Lower leg skin (tissue), 4 donors: Measurements from ENCODE around the gene TTLL5. TPM values are rescaled to one million over a fixed set of nuclear protein-coding genes. Genes with fewer than 3 reads are reported as not detected.

Experiments
- DNase-seq, 2 donors: peaks; one replicate each; pipeline ENCODE4 v3.0.0-alpha.2; 2019; ENCODE audit warnings: low spot score in 2 of 2
- H3K4me3 ChIP-seq: fragments of 200-600 bp; sonication (generic); 2 replicates; pipeline ENCODE4 v1.5.1; 2017; ENCODE audit warnings: mild to moderate bottlenecking, low read depth; ENCODE audit not compliant: poor library complexity, severe bottlenecking
- CTCF ChIP-seq, 3 donors: fragments of 450-650 bp; IDR thresholded peaks; one replicate each; pipeline ENCODE4 v1.5.1; 2016; ENCODE audit warnings: antibody characterized with exemption in 3 of 3, mild to moderate bottlenecking in 3 of 3, moderate library complexity in 2 of 3
- POLR2A ChIP-seq, 2 donors: fragments of 450-650 bp; IDR thresholded peaks; one replicate each; pipeline ENCODE4 v1.6.1; 2016 to 2017; ENCODE audit warnings: antibody characterized with exemption in 2 of 2, mild to moderate bottlenecking in 1 of 2, moderate library complexity in 1 of 2
- WGBS, 2 donors: methylation state at CpG; one replicate each; pipeline ENCODE4 v1.1.5; 2018; 5-methylcytosine and 5-hydroxymethylcytosine counted together
- intact Hi-C: fragments of 100-400 bp; cut with DNase I; formaldehyde crosslinking; loops from one replicate; pipeline ENCODE4 v1.15.0; 2023; ENCODE audit warnings: low total_unique reads
- total RNA-seq, 4 donors: library from RNA; depleted of rRNA; stranded (reverse); fragments of >200 nt; gene quantifications; one replicate each; pipeline ENCODE4 v1.1.0, GENCODE V29; 2016

The TTLL5 gene
- total RNA-seq, 4 donors from 2014 or later = 16.5 to 31.1 (median 18.4) TPM

- WGBS, 2 donors = 61 to 63% methylated on average over 6 of the region's 6 CpGs
- intact Hi-C loops = no loop called here
- no peak for TF ChIP-seq CTCF (IDR thresholded peaks at IDR 0.05)
- TF ChIP-seq POLR2A (IDR thresholded peaks at IDR 0.05) = no peak
Observed at GRCh38 chr14:75854111-75854799, 193.2 kb downstream of the TTLL5 start.

GRCh38 chr14:75857199-75857598 is 196.2 kb downstream of the TTLL5 start:
- no peak for DNase-seq
- 96 to 100% methylated on average over 1 of the region's 1 CpG for WGBS, 2 donors
- intact Hi-C loops = no loop called here

More at GRCh38 chr14:75854111-75854799, 193.2 kb downstream of the TTLL5 start:
- DNase-seq = no peak
- no peak overlapping the region for H3K4me3 ChIP-seq

GRCh38 chr14:75858362-75858761 is 197.3 kb downstream of the TTLL5 start:
- no peak for DNase-seq
- 86 to 92% methylated on average over 2 of the region's 2 CpGs for WGBS, 2 donors
- H3K4me3 ChIP-seq = no peak overlapping the region
- intact Hi-C loops = no loop called here
- TF ChIP-seq CTCF (IDR thresholded peaks at IDR 0.05) (no peak), POLR2A (IDR thresholded peaks at IDR 0.05) (no peak)

More at GRCh38 chr14:75857199-75857598, 196.2 kb downstream of the TTLL5 start:
- no peak for TF ChIP-seq CTCF (IDR thresholded peaks at IDR 0.05)
- no peak overlapping the region for H3K4me3 ChIP-seq

- no peak for DNase-seq
- no peak overlapping the region for H3K4me3 ChIP-seq
- intact Hi-C loops = no loop called here
- 64 to 82% methylated on average over 3 of the region's 3 CpGs for WGBS, 2 donors
- TF ChIP-seq CTCF (IDR thresholded peaks at IDR 0.05) (no peak), POLR2A (IDR thresholded peaks at IDR 0.05) (no peak)
Observed at GRCh38 chr14:75859746-75860145, 198.7 kb downstream of the TTLL5 start.

GRCh38 chr14:75860561-75861160 is 199.6 kb downstream of the TTLL5 start:
- intact Hi-C loops = no loop called here
- no peak for TF ChIP-seq CTCF (IDR thresholded peaks at IDR 0.05)
- no peak for TF ChIP-seq POLR2A (IDR thresholded peaks at IDR 0.05)
- no peak overlapping the region for H3K4me3 ChIP-seq
- 87 to 88% methylated on average over 5 of the region's 5 CpGs for WGBS, 2 donors
- DNase-seq = no peak
